ENCODE data around the gene SCMH1. TPM values are rescaled to one million over a fixed set of nuclear protein-coding genes. Genes with fewer than 3 reads are reported as not detected.
"Not testable (repeated sequence)": the region's sequence is repeated elsewhere in the genome, so short reads cannot be mapped to it uniquely, and the experiment has no call there.

The SCMH1 gene
- polyA plus RNA-seq, 4 donors = 38.5 to 40.8 (median 39.4) TPM

- no peak for DNase-seq (ENCODE audit: low read depth in 4 of 4, low spot score in 3 of 4)
Measured at GRCh38 chr1:41158147-41158875, 83.8 kb downstream of the SCMH1 start.

- DNase-seq (ENCODE audit: low read depth in 4 of 4, low spot score in 3 of 4) = no peak
Measured at GRCh38 chr1:41155105-41155504, 87.0 kb downstream of the SCMH1 start.

- no peak for DNase-seq (ENCODE audit: low read depth in 4 of 4, low spot score in 3 of 4)
Measured at GRCh38 chr1:41153750-41154274, 88.3 kb downstream of the SCMH1 start.

- DNase-seq (ENCODE audit: low read depth in 4 of 4, low spot score in 3 of 4) = no peak
Measured at GRCh38 chr1:41152622-41153044, 89.5 kb downstream of the SCMH1 start.

- DNase-seq (ENCODE audit: low read depth in 4 of 4, low spot score in 3 of 4) = no peak
Measured at GRCh38 chr1:41151846-41152245, 90.3 kb downstream of the SCMH1 start.

- DNase-seq (ENCODE audit: low read depth in 4 of 4, low spot score in 3 of 4) = no peak
Measured at GRCh38 chr1:41149570-41149969, 92.5 kb downstream of the SCMH1 start.

GRCh38 chr1:41144285-41144684 is 97.8 kb downstream of the SCMH1 start:
- no peak for DNase-seq (ENCODE audit: low read depth in 4 of 4, low spot score in 3 of 4)

- no peak for DNase-seq (ENCODE audit: low read depth in 4 of 4, low spot score in 3 of 4)
Measured at GRCh38 chr1:41138549-41138948, 103.6 kb downstream of the SCMH1 start.

GRCh38 chr1:41135196-41135947 is 106.7 kb downstream of the SCMH1 start:
- DNase-seq (ENCODE audit: low read depth in 4 of 4, low spot score in 3 of 4) = no peak

- DNase-seq (ENCODE audit: low read depth in 4 of 4, low spot score in 3 of 4) = not testable (repeated sequence)
Measured at GRCh38 chr1:41134325-41134724, 107.8 kb downstream of the SCMH1 start.

GRCh38 chr1:41122851-41123518 is 119.1 kb downstream of the SCMH1 start:
- no peak for DNase-seq (ENCODE audit: low read depth in 4 of 4, low spot score in 3 of 4)

- DNase-seq (ENCODE audit: low read depth in 4 of 4, low spot score in 3 of 4) = no peak
Measured at GRCh38 chr1:41122148-41122547, 120.0 kb downstream of the SCMH1 start.

- DNase-seq (ENCODE audit: low read depth in 4 of 4, low spot score in 3 of 4) = no peak
Measured at GRCh38 chr1:41118645-41119044, 123.5 kb downstream of the SCMH1 start.

GRCh38 chr1:41117241-41117640 is 124.9 kb downstream of the SCMH1 start:
- not testable (repeated sequence) for DNase-seq (ENCODE audit: low read depth in 4 of 4, low spot score in 3 of 4)

- DNase-seq (ENCODE audit: low read depth in 4 of 4, low spot score in 3 of 4) = no peak
Measured at GRCh38 chr1:41110736-41111135, 131.4 kb downstream of the SCMH1 start.

- no peak for DNase-seq (ENCODE audit: low read depth in 4 of 4, low spot score in 3 of 4)
Measured at GRCh38 chr1:41110286-41110685, 131.8 kb downstream of the SCMH1 start.

- DNase-seq (ENCODE audit: low read depth in 4 of 4, low spot score in 3 of 4) = no peak
Measured at GRCh38 chr1:41109310-41110197, 132.6 kb downstream of the SCMH1 start.

GRCh38 chr1:41108696-41109275 is 133.3 kb downstream of the SCMH1 start:
- no peak for DNase-seq (ENCODE audit: low read depth in 4 of 4, low spot score in 3 of 4)

GRCh38 chr1:41103766-41104165 is 138.3 kb downstream of the SCMH1 start:
- no peak for DNase-seq (ENCODE audit: low read depth in 4 of 4, low spot score in 3 of 4)

GRCh38 chr1:41102653-41103052 is 139.5 kb downstream of the SCMH1 start:
- DNase-seq (ENCODE audit: low read depth in 4 of 4, low spot score in 3 of 4) = no peak

Measured in right renal pelvis (tissue), 4 donors.